Left ventricle myocardium inferior (tissue), 1 donor: Measurements from ENCODE around the gene IFNA17. TPM values are rescaled to one million over a fixed set of nuclear protein-coding genes. Genes with fewer than 3 reads are reported as not detected.

Experiments used
- DNase-seq: peaks from one replicate; pipeline ENCODE4 v3.0.0-alpha.2; 2020
- H3K27ac ChIP-seq: fragments of 200-600 bp; replicated peaks from 2 replicates; pipeline ENCODE4 v1.8.0; 2021
- H3K27me3 ChIP-seq: fragments of 200-600 bp; 2 replicates; pipeline ENCODE4 v1.8.0; 2021; ENCODE audit warnings: low read depth
- H3K36me3 ChIP-seq: fragments of 200-600 bp; 2 replicates; pipeline ENCODE4 v1.8.0; 2021
- H3K4me1 ChIP-seq: fragments of 200-600 bp; 2 replicates; pipeline ENCODE4 v1.8.0; 2021
- H3K4me3 ChIP-seq: fragments of 200-600 bp; 2 replicates; pipeline ENCODE4 v1.8.0; 2021; ENCODE audit warnings: mild to moderate bottlenecking, moderate library complexity
- H3K9me3 ChIP-seq: fragments of 200-600 bp; replicated peaks from 2 replicates; pipeline ENCODE4 v1.8.0; 2021
- intact Hi-C: fragments of 100-400 bp; cut with micrococcal nuclease; formaldehyde crosslinking; loops from one replicate; pipeline ENCODE4 v1.11.0; 2022
- long read RNA-seq: library from polyadenylated mRNA; unstranded; transcript quantifications from one replicate; pipeline ENCODE4 v2.0.0, GENCODE V29; 2021
- total RNA-seq: library from RNA; stranded (reverse); fragmentation: NEBNext Ultra II Directional; extraction: Animal tissue kit (Norgen Biotek cat#: 25700); gene quantifications from one replicate; pipeline ENCODE4 v1.2.1, GENCODE V29; 2021
- TF ChIP-seq, protein P1 (sequence below): fragments of 200-600 bp; IDR thresholded peaks from 2 replicates; pipeline ENCODE4 v1.8.0; 2021; ENCODE audit warnings: antibody characterized with exemption, mild to moderate bottlenecking, borderline replicate concordance
- donor health status: DM: no; HTN: yes; CAD: no; lungs with severe emphysema.

The IFNA17 gene
- total RNA-seq = not detected
- long read RNA-seq = 0 reads

DNA sequence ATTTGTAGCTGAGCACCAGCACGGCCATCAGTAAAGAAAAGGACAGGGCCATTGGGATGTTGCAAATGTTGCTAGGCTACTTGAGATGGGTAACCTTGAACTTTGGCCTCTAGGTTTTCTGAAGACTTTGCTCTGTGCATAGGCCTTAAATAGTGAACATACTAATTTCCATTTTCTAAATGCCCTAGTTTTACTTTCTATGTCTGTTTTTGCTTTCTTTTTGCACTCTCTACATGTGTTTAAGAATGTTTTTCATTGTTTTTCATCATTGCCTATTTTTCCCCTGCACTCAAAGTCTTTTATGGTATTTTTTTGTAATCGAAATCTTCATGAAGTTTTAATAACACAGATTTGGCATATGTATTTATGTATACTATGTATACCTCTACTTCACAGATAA, at the start of gene IFNA17:
IFNA17 (minus strand) TSS at position 101 of the 400 bp plus-strand sequence; CDS start at position 52, 49 bp downstream.
- no peaks in the 10 kb centered on the region for H3K36me3 ChIP-seq
- TF ChIP-seq, protein P1, sequence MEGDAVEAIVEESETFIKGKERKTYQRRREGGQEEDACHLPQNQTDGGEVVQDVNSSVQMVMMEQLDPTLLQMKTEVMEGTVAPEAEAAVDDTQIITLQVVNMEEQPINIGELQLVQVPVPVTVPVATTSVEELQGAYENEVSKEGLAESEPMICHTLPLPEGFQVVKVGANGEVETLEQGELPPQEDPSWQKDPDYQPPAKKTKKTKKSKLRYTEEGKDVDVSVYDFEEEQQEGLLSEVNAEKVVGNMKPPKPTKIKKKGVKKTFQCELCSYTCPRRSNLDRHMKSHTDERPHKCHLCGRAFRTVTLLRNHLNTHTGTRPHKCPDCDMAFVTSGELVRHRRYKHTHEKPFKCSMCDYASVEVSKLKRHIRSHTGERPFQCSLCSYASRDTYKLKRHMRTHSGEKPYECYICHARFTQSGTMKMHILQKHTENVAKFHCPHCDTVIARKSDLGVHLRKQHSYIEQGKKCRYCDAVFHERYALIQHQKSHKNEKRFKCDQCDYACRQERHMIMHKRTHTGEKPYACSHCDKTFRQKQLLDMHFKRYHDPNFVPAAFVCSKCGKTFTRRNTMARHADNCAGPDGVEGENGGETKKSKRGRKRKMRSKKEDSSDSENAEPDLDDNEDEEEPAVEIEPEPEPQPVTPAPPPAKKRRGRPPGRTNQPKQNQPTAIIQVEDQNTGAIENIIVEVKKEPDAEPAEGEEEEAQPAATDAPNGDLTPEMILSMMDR = no peak
- H3K4me3 ChIP-seq = no peak within 1 kb of the TSS
- no peak within 1 kb of the TSS for H3K27ac ChIP-seq
- H3K27me3 ChIP-seq = no peaks in the 10 kb centered on the region
- H3K4me1 ChIP-seq = no peaks in the 10 kb centered on the region
- intact Hi-C loops = no loop called here
- DNase-seq = no peak
- no peaks in the 10 kb centered on the region for H3K9me3 ChIP-seq

DNA sequence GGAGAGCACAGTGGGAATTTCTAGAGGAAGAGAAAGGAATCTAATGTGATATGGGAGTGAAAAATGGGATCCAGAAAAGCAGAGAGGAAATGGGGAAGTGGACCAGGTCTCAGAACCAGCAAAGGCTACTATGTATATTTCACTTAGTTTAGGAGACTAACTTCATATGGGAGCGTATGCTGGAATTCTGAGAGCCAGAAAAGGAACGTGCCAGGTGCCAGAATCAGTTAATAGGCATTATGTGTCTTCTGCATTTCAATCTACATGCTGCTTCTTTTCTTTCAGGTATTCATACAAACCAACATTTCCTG, 40.3 kb upstream of the IFNA17 start:
- Histone ChIP-seq H3K36me3 (no peaks in the 10 kb centered on the region), H3K27ac (no peak overlapping the region), H3K27me3 (peaks cover 35% of the 10 kb centered on the region), H3K4me3 (no peak overlapping the region), H3K9me3 (peaks cover 20% of the 10 kb centered on the region), H3K4me1 (no peaks in the 10 kb centered on the region)
- no peak for DNase-seq
- TF ChIP-seq, protein P1 = no peak
- intact Hi-C loops = no loop called here

GRCh38 chr9:21267485-21268346, 39.7 kb upstream of the IFNA17 start:
- Histone ChIP-seq H3K9me3 (peaks cover 20% of the 10 kb centered on the region), H3K36me3 (no peaks in the 10 kb centered on the region), H3K4me1 (no peaks in the 10 kb centered on the region), H3K27me3 (peaks cover 35% of the 10 kb centered on the region), H3K27ac (no peak overlapping the region), H3K4me3 (no peak overlapping the region)
- intact Hi-C loops = no loop called here
- TF ChIP-seq, protein P1 = no peak
- DNase-seq = no peak

DNA sequence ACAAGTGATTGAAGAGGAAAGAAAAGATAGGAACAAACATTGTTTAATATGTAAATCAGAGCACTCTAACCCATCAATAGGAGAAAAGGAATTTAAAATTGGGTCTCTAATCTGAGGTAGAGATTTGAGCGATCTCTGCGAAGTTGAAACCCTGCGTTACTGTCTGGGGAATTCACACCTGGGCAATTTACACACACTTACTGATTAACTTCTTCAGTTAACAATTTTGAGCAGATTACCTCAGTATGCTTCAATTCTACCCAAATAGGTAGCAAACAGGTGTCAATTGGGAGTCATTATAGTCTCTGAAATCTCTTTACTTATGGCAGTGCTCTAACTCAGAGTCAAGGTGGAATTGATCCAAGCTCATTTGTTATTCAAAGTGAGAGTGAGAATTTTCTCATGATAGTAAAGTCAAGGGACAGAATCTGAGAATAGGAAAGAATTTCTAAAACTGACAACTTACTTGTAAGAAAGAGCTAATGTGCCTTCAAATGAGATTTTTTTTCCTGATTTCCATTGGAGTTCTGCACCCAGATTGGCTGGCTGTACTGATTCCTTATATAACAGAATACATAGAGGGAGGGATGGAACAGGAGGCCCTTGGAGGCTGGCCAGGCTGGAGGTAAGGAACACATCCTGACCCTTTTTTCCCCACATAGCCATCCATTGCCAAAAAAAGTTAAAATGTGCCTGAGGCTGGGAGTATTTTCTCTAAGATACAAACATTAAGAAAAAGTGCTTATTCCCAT, 38.9 kb upstream of the IFNA17 start:
- TF ChIP-seq, protein P1 = no peak
- no peaks in the 10 kb centered on the region for H3K4me1 ChIP-seq
- no peaks in the 10 kb centered on the region for H3K36me3 ChIP-seq
- H3K9me3 ChIP-seq = peaks cover 12% of the 10 kb centered on the region
- intact Hi-C loops = no loop called here
- no peak for DNase-seq
- H3K4me3 ChIP-seq = no peak overlapping the region
- H3K27ac ChIP-seq = no peak overlapping the region
- peaks cover 35% of the 10 kb centered on the region for H3K27me3 ChIP-seq

DNA sequence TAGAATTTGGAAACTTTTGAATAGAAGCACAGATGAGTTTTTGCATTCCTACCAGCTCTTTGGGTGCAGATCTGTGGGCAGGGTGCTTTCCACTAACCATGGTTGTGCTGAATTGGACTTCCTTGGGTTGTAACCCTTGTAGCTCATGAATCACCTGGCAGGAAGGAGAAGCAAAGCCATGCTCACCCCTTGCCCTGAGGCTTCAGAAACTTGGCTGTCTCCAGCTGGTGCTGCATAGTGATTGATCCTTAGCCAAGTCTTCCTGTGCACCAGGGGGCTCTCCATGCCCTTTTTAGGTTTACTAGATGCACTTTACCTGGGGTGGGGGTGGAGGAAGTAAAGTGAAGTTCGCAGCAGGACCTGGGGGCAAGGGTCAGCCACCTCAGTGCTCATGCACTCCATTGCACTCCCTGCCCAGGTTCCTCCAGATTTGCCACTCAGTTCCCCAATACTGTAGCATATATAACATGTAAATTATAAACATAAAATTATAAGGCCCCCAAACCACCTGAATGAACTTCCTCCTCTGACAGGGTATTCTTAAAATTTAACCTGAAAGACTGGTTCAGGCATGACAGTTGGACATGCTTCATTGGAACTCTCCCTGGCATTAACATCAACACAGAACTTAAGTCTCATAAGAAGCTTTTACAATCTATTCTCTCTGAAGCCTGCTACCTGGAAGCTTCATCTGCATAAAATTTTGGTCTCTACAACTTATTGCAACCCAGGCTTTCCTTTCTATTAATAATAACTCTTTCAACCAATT, 37.6 kb upstream of the IFNA17 start:
- no peaks in the 10 kb centered on the region for H3K36me3 ChIP-seq
- H3K9me3 ChIP-seq = peaks cover 2% of the 10 kb centered on the region
- no peak overlapping the region for H3K27ac ChIP-seq
- TF ChIP-seq, protein P1 = no peak
- intact Hi-C loops = no loop called here
- DNase-seq = no peak
- peaks cover 35% of the 10 kb centered on the region for H3K27me3 ChIP-seq
- H3K4me3 ChIP-seq = no peak overlapping the region
- H3K4me1 ChIP-seq = no peaks in the 10 kb centered on the region
